Measurements from ENCODE around the gene ELMOD3. TPM values are rescaled to one million over a fixed set of nuclear protein-coding genes. Genes with fewer than 3 reads are reported as not detected.
A peak's percentile ranks its signal among the peaks of the same experiment; 100 is the strongest.
"Not testable (repeated sequence)": the region's sequence is repeated elsewhere in the genome, so short reads cannot be mapped to it uniquely, and the experiment has no call there.

Gene ELMOD3
- total RNA-seq, 1 donor from 2014 or later, result 12.3 TPM

DNA sequence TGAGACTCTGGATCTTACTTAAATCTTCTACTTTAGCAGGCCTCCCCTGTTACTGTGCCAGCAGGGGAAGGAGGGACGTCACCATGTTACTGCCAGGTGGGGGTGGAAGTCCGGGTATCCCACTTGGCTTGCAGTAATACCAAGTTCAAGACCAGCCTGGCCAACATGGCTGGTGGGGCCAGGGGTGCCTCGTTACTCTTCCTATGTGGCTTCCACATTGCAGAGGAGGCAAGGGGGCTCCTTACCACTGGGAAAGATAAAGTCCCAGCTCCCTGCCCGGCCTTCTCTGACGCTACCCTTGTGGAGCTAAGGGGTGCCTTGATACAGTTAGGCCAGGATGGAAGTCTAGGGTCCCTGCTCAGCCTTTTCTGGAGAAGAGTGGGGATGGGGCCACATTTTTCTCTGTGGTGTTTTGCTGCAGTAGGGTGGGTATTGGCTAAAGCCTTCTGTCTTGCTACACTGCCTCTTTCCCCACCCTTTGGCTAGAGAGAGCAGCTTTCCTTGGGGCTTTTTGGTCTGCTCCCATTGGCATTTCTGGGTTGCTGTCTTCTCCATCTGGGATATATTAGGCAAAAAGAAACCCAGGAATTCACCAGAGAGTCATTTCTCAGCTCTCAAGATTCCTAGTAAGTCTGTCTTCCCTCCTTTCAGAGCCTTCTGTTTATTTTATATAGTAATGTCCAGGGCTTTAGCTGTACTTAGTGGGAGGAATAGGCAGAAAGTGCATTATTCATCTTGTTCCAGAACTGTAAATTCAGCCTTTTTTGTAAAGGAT lies 21.9 kb downstream of the ELMOD3 start:
- no peak for DNase-seq

DNA sequence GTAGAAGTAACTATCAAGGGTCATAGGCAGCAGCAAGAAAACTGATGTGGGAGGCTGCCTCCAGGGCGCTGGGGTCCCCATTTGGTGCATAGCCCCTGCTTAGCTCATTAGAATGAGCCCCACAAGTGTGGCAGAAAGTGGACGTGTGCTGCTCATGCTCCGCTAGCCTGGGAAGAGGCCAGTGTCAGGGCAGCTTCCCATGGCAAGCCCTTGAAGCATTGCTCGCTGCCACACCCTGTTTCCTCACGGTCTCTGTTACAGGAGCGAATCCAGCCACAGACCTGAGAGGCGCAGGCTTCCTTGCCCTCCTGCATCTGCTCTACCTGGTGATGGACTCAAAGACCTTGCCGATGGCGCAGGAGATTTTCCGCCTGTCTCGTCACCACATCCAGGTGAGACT lies 22.5 kb downstream of the ELMOD3 start:
- DNase-seq, result no peak

DNA sequence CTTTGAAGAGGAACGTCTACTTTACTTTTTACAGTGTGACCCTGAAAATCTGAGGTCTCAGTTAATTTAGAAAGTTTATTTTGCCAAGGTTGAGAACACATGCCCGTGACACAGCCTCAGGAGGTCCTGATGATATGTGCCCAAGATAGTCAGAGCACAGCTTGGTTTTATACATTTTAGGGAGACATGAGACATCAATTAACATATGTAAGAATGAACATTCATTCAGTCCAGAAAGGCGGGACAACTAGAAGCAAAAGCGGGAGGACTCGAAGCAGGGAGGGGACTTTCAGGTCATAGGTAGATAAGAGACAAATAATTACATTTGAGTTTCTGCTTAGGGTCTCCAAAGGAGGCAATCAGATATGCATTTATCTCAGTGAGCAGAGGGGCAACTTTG lies 23.7 kb downstream of the ELMOD3 start:
- DNase-seq, result no peak

DNA sequence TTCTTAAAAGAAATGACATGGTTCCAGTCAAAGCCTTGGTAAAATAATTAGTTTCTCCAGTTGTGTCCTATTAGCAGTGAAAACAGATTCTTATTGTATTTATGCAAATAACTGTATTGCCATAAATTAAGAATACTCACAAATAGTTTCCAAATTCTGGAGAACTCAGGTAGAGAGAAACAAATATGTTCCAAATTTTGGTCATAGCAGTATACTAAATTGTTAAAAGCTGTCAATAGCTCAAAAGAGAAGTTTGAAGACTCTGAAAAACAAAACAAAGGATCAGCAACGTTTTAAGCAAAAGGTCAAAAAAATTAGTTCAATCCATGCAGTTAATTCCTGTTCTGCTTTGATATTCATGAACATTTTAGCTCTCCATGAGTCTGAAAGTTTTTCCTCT lies 25.5 kb downstream of the ELMOD3 start:
- no peak for DNase-seq

DNA sequence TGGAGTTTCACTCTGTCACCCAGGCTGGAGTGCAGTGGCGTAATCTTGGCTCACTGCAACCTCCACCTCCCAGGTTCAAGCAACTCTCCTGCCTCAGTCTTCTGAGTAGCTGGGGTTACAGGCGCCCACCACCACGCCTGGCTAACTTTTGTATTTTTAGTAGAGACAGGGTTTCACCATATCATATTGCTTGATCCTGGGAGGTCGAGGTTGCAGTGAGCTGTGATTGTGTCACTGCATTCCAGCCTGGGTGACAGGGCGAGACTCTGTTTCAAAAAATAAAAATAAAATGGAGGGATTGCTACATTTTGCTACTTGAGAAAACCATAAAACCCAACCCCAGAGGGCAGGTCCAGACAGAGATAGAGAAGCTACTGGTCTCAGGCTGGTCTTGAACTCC lies 28.6 kb downstream of the ELMOD3 start:
- not testable (repeated sequence) for DNase-seq

DNA sequence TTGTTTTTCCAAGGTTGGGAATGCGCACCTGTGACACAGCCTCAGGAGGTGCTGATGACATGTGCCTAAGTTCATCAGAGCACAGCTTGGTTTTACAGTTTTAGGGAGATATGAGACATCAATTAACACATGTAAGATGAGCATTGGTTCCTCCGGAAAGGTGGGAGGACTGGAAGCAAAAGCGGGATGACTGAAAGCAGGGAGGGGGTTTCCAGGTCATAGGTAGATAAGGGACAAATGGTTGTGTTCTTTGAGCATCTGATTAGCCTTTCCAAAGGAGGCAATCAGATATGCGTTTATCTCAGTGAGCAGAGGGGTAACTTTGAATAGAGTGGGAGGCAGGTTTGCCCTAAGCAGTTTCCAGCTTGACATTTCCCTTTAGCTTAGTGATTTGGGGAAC lies 29.3 kb downstream of the ELMOD3 start:
- DNase-seq, result no peak

DNA sequence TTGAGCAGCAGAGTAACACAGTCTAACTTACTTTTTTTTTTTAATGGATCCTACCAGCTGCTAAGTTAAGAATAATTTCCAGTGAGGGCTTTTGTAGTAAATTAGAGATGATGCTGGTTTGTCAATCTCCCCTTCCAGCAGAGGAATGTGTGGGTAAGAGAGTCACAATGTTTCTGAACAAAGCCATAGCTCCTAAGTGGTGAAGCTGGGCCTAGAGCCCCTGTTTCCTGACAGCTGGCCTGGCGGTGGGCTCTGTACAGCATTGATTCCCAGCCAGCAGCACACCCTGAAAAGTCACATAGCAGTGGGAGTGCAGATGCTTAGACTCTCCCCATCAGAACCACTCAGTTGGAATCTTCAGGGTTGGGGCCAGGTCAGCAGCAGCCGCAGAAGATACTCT lies 31.2 kb downstream of the ELMOD3 start:
- no peak for DNase-seq

DNA sequence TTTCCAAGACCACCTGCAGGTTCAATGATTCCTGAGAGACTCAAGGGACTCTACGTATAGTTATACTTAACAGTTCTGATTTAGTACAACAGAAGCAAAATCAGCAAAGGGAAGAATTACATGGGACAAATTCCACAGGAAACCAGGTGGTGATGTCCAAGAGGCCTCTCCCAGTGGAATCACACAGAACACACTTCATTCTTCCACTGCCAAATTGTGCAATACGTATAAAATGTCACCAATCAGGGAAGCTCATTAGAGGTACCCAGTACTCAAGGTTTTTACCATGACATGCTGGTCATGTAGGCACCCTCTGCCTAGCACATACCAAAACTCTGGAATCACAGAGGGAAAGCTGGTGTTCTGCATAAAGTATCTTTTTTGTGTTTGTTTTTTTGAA lies 33.2 kb downstream of the ELMOD3 start:
- no peak for DNase-seq

DNA sequence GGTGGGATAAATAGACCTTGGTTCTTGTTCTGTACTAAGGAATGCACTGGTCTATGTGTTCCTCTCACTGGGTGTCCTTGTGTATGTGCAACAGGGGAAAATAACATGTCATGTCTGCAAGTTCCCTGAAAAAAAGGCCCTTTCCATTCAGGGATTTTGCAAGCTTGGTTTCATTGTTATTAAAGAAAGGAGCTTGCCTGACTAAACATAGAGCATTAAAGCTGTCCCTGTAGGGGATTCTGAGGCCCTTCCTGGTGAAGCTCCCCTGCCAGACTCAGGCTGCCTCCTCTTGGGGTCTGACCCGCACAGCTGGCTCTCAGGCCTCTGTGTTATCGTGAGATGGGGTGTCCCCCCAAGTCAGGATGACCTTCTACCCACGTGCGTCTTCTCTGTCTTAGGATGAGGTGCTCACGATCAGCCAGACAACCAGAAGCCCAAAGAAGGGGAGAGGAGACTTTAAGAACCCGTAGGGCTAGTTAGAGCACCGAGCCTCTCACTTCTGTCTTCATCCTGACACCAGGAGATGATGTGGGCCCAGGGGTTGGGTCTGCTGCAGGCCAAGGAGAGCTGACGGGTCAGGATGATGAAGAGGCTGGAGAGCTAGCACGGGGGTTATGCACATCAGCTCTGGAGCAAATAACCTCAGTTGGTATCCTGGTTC lies 34.4 kb downstream of the ELMOD3 start:
- no peak for DNase-seq

DNA sequence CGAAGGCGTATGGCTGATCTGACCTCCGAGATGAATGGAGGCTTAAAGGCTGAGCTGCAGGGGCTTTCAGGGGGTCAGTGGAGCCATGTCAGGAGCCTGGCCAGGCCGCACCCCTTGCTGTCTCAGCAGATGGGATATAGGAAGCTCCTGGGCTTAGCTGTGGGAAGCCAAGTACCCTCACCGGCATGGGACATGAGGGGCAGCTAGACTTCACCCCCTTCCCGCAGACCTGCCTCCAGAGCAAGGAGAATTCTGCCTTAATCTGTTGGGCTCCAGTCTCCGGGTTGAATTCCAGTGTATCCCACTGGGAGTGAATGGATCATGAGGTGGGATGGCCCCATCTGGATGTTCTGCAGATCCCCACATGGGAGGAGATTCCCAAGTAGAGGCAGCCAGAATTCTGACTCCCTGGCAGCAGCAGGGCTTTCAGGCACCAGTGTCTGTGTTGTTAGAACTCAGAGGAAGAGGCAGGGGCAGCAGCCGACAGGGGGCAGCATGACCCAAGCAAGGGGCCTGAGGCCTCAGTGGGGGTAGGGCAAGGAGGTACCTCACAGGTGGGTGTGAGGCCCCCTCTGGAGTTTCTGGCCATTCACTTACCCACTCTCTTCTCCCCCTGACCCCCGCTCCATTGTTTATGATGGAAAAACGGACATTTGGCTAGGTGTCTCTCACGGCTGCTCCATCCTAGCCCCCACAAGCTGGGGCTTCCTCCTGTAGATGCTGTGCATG lies 36.5 kb downstream of the ELMOD3 start:
- DNase-seq, result peak; percentile 67

DNA sequence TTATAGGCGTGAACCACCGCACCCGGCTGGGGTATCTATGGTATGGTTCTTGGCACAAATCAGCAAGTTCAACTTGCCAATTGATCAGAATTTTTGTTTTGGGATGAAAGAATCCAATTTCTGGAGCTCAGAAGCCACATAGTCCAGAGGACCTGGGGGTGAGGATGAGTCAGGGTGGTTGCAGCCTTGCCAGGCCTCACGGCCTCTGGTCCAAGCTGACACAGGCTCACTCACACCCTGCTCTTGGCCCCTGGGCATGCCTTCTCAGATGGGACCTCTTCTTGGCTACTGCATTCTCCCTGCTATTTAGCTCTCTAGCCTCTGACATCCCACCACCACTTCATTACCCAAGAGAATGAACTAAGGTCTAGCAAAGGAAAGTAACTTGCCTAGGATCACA lies 39.3 kb downstream of the ELMOD3 start:
- DNase-seq, result no peak

DNA sequence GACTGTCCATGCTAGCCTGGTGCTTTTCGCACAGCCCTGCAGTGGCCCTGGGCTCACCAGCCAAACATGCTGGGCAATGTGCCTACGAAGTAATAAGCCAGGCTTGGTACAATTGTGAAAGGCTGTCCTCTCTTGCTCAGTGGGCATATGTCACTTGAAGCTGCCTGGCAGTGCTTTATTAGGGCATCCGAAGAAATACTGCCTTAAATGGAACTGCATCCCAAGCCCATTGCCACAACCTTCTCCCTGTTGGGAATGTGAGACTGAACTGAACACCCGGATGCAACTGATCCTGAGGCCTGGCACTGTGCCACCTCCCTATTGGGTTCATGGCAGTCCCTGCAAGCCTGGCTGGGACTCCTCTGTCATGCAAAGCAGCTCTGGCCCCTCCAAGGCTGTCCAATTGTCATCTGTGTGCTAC lies 39.7 kb downstream of the ELMOD3 start:
- DNase-seq, result no peak

DNA sequence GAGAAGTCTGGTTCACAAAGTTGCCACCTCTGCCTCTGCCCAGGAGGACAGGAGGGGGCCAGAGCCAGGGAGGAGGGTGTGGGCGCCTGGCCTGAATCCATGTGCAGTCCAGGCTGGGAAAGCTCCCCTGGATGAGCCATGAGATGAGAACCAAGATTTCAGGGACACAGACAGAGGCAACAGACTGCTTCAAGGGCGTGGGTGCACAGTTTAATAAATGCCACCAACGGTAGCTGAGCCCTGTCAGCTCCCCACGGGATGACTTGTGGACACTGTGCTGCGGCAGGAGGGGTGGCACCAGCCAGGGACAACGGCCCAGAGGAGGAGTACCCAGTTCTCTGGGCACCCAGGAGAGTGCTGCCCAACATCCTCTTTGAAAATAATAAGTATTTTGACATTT lies 40.4 kb downstream of the ELMOD3 start:
- DNase-seq, result no peak

DNA sequence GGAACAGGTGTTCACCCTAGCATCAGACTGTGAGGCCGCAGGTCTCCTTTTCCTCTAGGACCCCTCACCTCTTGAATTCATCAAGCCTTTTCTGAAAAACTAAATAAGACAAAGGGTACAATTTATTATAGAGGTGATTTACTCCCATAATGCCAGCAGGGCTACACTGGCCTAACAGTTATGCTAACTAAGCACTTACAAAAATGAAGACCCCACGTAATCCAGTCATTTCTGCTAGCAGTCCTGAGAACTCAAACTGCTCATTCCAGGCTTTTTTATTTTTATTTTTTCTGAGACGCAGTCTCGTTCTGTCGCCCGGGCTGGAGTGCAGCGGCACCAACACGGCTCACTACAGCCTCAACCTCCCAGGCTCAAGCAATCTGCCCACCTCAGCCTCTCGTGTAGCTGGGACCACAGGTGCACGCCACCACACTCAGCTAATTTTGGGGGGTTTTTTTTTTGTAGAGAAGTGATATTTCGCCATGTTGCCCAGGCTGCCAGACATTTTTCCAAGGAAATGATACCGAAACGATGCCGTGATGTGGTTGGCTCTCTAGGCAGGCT lies 41.4 kb downstream of the ELMOD3 start:
- DNase-seq, result no peak

DNA sequence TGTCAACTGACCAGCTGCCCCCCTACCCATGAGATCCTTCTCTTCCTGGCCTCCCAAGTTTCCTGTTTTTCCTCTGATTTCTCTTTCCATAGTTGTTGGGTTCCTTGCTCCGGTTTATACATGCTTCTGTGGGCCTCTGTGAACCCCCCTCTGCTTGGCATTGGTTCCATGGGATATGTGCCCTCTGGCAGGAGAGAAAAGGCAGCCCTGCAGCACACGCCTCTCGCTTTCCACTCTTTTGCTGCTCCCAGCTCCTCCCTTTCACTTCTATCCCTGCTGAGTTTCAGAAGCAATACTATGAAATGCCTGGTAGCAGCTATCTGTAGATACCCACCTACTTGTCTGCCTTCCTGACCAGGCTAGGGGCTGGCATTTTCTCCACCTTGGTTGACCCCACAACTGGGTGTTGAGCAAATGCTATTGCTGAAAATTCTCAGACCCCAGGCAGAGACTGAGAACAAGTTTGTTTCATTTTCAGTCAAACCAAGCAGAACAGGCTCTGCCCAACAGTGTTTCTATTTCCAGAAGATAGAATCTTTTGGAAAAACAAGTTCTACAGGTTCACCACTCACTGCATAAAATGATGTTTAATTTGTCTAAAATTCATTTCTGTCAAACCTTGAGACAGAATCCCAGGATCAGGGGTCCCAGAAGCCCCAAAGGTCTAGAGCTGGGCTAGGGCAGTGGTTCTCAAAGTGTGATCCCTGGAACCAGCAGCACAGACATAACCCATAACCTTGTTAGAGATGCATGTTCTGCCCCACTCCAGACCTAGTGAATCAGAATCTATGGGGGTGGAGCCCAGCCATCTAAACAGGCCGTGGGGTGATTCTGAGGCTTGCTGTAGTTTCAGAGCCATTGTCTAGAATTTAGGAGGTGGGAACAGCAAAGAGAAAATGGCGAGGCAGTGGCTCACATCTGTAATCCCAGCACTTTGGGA lies 42.2 kb downstream of the ELMOD3 start:
- DNase-seq, result no peak

DNA sequence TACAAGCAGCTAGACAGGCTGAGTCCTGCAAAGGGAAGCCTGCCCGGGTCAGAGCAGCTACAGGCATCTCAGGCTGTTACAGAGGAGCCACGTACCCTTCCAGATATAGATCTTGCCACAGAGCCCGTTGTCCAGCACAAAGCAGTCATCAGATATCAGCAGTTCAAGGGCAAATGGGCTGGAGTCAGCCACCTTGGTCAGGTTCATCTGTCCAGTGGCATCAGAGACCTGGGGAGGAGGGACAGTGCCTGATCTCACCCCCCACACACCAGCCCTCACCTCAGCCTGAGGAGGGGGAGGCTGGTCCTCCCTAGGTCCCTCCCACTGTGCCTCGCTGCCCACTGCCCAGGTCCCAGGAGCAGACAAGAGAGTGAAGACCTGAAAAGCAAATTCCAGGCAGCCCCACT lies 43.4 kb downstream of the ELMOD3 start:
- DNase-seq, result no peak

DNA sequence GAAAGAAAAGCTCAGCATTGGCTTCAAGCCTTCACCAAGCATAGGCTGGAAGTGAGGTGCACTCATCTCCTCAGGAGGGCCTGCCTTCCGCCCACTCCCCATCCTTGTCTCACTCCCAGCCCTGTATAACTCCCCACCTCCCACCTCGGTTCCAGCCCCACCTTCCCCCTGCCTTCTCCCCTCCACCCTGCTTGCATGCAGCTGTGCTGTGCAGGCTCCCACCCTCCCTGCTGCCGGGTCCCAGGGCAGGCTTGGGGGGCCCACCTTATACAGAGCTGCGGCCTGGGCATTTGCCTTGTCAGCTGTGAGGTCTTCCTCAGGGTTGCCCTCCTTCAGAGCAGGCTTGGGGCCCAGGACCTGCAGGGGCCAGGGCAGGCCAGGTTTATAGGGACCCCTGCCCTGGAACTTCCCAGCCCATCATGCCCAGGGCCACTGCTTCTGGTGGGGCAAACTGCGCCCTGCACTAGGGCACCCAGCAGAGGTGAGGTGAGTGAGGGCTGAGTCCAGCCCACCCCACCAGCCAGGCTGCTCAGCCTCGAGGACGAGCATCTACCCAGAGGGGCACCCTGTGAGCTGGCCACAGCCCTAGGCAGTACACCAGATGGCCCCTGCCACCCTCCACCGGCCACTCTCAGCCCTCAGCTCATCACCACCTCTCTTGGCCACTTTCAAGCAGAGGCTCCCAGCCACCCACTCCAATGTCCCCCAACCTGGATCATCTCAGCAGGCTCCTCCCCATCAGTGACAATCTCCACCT lies 44.0 kb downstream of the ELMOD3 start:
- no peak for DNase-seq

DNA sequence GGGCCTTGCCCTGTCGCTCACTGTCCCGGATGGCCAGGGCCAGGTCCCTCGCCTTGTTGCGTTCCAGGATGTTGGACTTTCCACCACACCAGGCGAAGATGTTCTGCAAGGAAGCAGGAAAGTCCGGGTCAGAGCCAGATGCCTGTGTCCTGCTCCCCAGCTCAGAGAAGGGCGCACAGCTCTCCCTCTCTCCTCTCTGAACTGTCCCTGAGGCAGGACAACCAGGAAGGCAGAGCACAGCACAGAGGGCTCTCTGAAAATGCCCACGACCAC lies 44.5 kb downstream of the ELMOD3 start:
- DNase-seq, result no peak

DNA sequence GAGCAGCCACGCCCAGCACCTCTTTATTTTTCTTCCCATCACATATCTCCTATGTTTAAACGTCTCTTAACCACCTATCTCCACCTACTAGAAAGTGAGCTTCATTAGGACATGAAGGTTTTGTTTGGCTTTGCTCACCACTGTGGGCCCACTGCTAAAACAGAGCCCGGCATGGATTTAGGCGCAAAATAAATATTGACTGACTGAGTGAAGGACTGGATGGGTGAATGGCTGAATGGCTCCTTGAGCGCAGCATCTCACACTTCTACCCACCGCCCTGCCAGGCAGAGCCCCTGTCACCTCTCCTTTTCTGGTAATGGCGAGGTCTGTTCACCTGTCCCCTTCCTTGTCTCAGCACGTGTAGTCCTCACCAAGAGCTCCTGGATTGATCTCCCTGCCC lies 45.5 kb downstream of the ELMOD3 start:
- no peak for DNase-seq

DNA sequence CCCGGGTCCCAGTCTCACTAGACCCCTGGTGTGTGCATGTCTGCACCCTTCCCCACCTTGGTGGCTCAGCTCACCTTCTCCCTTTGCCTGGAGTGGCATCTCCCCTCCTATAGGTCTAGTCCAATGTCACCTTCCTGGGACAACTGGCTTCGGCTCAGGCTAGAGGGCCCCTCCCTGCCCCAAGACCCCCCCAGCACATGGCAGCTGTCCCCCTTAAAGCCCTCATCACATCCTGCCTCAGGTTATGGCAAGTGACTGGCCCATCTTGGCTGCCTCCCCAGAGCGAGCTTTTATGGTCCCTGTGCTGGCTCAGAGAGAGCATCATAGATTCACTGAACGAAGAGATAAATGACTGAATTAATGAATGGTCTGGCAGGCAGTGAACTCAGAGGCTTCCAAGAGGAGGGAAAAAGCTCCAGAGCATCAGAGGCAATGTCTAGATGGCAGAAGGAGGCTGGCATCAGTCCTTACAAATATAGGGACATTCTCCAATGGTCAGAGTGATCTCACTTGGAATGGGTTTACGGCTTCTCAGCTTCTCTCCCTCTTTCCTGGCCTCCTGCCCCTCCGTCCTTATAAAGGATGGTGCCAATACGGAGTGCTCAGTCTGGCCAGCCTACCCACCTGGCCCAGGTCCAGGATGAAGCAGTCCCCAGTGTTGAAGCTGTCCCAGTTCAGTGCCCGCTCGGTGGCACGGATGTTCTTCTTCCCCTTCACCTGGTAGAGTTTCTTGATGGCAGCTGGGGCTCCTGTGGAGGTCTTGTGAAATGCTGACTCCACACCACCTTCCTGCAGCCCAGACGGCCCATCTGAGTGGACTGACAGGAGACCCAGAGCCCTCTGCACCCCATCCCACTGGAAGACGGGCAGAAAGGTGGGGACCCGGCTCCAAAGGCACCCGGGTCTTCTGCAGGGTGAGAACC lies 46.2 kb downstream of the ELMOD3 start:
- no peak for DNase-seq

DNA sequence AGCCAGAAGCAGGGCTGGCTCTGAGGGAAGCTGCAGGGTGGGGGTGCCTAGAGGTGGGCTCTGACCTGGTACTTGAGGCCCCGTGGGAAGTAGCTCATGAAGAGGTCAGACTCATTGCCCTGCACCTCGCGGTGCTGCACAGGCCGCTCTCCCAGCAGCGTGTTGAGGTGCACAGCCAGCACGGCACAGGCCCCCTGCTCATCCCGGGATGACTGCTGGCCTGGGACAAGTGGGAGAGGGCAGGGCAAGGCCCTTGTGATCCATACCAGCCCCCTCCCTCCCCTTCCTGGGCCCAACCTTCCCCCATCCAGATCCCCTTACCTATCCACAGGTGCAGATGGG lies 46.9 kb downstream of the ELMOD3 start:
- DNase-seq, result no peak
